GM23338 (cell line): Measurements from ENCODE around the gene CNTN5.

Source experiments
- CTCF ChIP-seq, 2 experiments: fragments of 200-600 bp in 1 of 2; sonication (generic) in 1 of 2; conservative IDR thresholded peaks; 2 replicates each; pipeline versions ENCODE4 v1.5.1 to v1.6.1; 2016 to 2017; ENCODE audit warnings: antibody characterized with exemption in 2 of 2, low read depth in 2 of 2, mild to moderate bottlenecking in 2 of 2, moderate library complexity in 1 of 2
- ETS1 ChIP-seq: IDR thresholded peaks from 2 replicates; pipeline ENCODE4 v1.6.1; 2016; ENCODE audit warnings: antibody characterized with exemption
- EZH2 ChIP-seq: fragments of 200-600 bp; sonication (generic); IDR thresholded peaks from one replicate; pipeline ENCODE4 v1.8.0; 2017; ENCODE audit warnings: antibody characterized with exemption, mild to moderate bottlenecking, low read depth; ENCODE audit not compliant: unreplicated experiment
- JUNB ChIP-seq: IDR thresholded peaks from one replicate; pipeline ENCODE4 v1.6.1; 2016; ENCODE audit warnings: antibody characterized with exemption; ENCODE audit not compliant: unreplicated experiment
- POLR2AphosphoS5 ChIP-seq: IDR thresholded peaks from 2 replicates; pipeline ENCODE4 v1.6.1; 2016; ENCODE audit warnings: antibody characterized with exemption, low read depth
- REST ChIP-seq: IDR thresholded peaks from one replicate; pipeline ENCODE4 v1.6.1; 2018; ENCODE audit warnings: antibody characterized with exemption; ENCODE audit not compliant: unreplicated experiment
- STAT1 ChIP-seq: IDR thresholded peaks from one replicate; pipeline ENCODE4 v1.6.1; 2016; ENCODE audit warnings: antibody characterized with exemption; ENCODE audit not compliant: unreplicated experiment
- ZNF331 ChIP-seq: fragments of 250-450 bp; sonication (Bioruptor Pico); IDR thresholded peaks from 2 replicates; pipeline ENCODE4 v1.5.0; 2020; ENCODE audit warnings: low read depth, mild to moderate bottlenecking, moderate library complexity

GRCh38 chr11:99366546-99366945 lies 345.8 kb downstream of the CNTN5 start:
- no peak for TF ChIP-seq CTCF (conservative IDR thresholded peaks at IDR 0.05; ENCODE audit: low read depth in 2 of 2)
- no peak for TF ChIP-seq EZH2
- no peak for TF ChIP-seq POLR2AphosphoS5
- no peak for TF ChIP-seq REST
- no peak for TF ChIP-seq JUNB
- TF ChIP-seq ZNF331 (CRISPR knock-in tag), result no peak
- TF ChIP-seq STAT1, result no peak
- TF ChIP-seq ETS1, result no peak
